Keratinocyte (primary cell): ENCODE measurements around the gene YWHAH. TPM values are rescaled to one million over a fixed set of nuclear protein-coding genes. Genes with fewer than 3 reads are reported as not detected.

Experiments used
- DNase-seq: peaks from one replicate; pipeline ENCODE4 v3.0.0-alpha.2; 2011; ENCODE audit warnings: low read depth, missing footprints, low spot score
- FAIRE-seq: peaks from 2 replicates; lab custom pipeline; 2011; peaks lifted over from hg19 to GRCh38; lab: Jason Lieb, UNC
- H2AFZ ChIP-seq: 2 replicates; pipeline ENCODE4 v1.6.0; 2012; ENCODE audit warnings: low read length, control low read depth, inconsistent platforms; ENCODE audit not compliant: control insufficient read depth
- H3K27ac ChIP-seq: 2 replicates; pipeline ENCODE4 v1.5.1; 2011; ENCODE audit warnings: low read length; ENCODE audit not compliant: control insufficient read depth, insufficient read depth
- H3K27me3 ChIP-seq: 3 replicates; pipeline ENCODE4 v1.6.0; 2011; ENCODE audit warnings: low read length; ENCODE audit not compliant: control insufficient read depth, insufficient read depth; ENCODE audit errors: extremely low read depth
- H3K36me3 ChIP-seq, 2 experiments: 2 replicates in 1 of 2; 3 replicates in 1 of 2; pipeline ENCODE4 v1.5.1; 2011; ENCODE audit warnings: low read length in 2 of 2, mild to moderate bottlenecking in 1 of 2; ENCODE audit not compliant: control insufficient read depth in 2 of 2, insufficient read depth in 2 of 2; ENCODE audit errors: extremely low read depth in 1 of 2
- H3K4me1 ChIP-seq: 3 replicates; pipeline ENCODE4 v1.5.1; 2011; ENCODE audit warnings: low read length; ENCODE audit not compliant: control insufficient read depth, insufficient read depth; ENCODE audit errors: extremely low read depth
- H3K4me2 ChIP-seq: 3 replicates; pipeline ENCODE4 v1.6.0; 2011; ENCODE audit warnings: low read depth, low read length; ENCODE audit not compliant: control insufficient read depth, insufficient read depth; ENCODE audit errors: extremely low read depth
- H3K4me3 ChIP-seq, 3 experiments: fragments of 200-600 bp in 1 of 3; sonication (generic) in 1 of 3; 2 replicates in 2 of 3; 3 replicates in 1 of 3; pipeline ENCODE4 v1.5.1; 2011 to 2016; ENCODE audit warnings: low read length in 3 of 3, mild to moderate bottlenecking in 3 of 3, control low read depth in 2 of 3, inconsistent platforms in 1 of 3, low read depth in 1 of 3, mixed read lengths in 1 of 3, mixed run types in 1 of 3, moderate library complexity in 1 of 3; ENCODE audit not compliant: control insufficient read depth in 2 of 3, insufficient read depth in 2 of 3; ENCODE audit errors: extremely low read depth in 1 of 3
- H3K79me2 ChIP-seq: 2 replicates; pipeline ENCODE4 v1.6.0; 2012; ENCODE audit warnings: low read length; ENCODE audit not compliant: control insufficient read depth, insufficient read depth
- H3K9ac ChIP-seq: 3 replicates; pipeline ENCODE4 v1.6.0; 2011; ENCODE audit warnings: low read length; ENCODE audit not compliant: control insufficient read depth, insufficient read depth; ENCODE audit errors: extremely low read depth
- H3K9me1 ChIP-seq: 3 replicates; pipeline ENCODE4 v1.6.0; 2011; ENCODE audit warnings: low read length; ENCODE audit not compliant: control insufficient read depth, insufficient read depth; ENCODE audit errors: extremely low read depth
- H3K9me3 ChIP-seq: 2 replicates; pipeline ENCODE4 v1.5.1; 2012; ENCODE audit warnings: low read depth, low read length; ENCODE audit not compliant: control insufficient read depth
- H4K20me1 ChIP-seq: 3 replicates; pipeline ENCODE4 v1.6.0; 2011; ENCODE audit warnings: low read length; ENCODE audit not compliant: control insufficient read depth, insufficient read depth; ENCODE audit errors: extremely low read depth
- CTCF ChIP-seq, 3 experiments: IDR thresholded peaks in 1 of 3; conservative IDR thresholded peaks in 1 of 3; optimal IDR thresholded peaks in 1 of 3; 2 replicates in 2 of 3; 3 replicates in 1 of 3; pipeline versions ENCODE3 to v1.5.1; 2011; ENCODE audit warnings: low read length in 3 of 3, mild to moderate bottlenecking in 3 of 3, moderate library complexity in 2 of 3, control low read depth in 1 of 3, inconsistent platforms in 1 of 3; ENCODE audit not compliant: insufficient read depth in 2 of 3; ENCODE audit errors: extremely low read depth in 1 of 3
- EZH2 ChIP-seq: IDR thresholded peaks from one replicate; pipeline ENCODE4 v1.6.1; 2012; ENCODE audit warnings: inconsistent platforms, mild to moderate bottlenecking, low read length, moderate library complexity
- dilution Hi-C: fragments of 300-500 bp; cut with MboI; formaldehyde crosslinking; loops from one replicate; pipeline ENCODE4 v1.7.0; 2020; ENCODE audit warnings: low sequenced_read_pairs; ENCODE audit not compliant: extremely low pct_ligation_motif_present
- polyA plus RNA-seq, 5 experiments: library from polyadenylated mRNA; depleted of rRNA in 3 of 5; stranded (reverse) in 3 of 5; stranded (forward) in 1 of 5; unstranded in 1 of 5; fragments of >200 nt; gene quantifications; 1 replicate in 1 of 5; 2 replicates in 3 of 5; 3 replicates in 1 of 5; pipeline versions ENCODE4 v1.2.1 to v1.2.3, GENCODE V29; 2011 to 2012; ENCODE audit warnings: missing spikeins in 2 of 5, low read depth in 1 of 5, low replicate concordance in 1 of 5

The YWHAH gene
- polyA plus RNA-seq, 1 donor (not counting 4 experiments of a cell fraction or from before 2014, with no cell fraction given), result 108 TPM

GRCh38 chr22:31968022-31968421 lies 23.7 kb downstream of the YWHAH start:
- Histone ChIP-seq H3K36me3 (no peaks in the 10 kb centered on the region), H3K4me1 (peaks cover 11% of the 10 kb centered on the region), H3K9me3 (no peaks in the 10 kb centered on the region), H3K4me2 (no peak overlapping the region), H3K27ac (no peak overlapping the region), H3K9me1 (no peaks in the 10 kb centered on the region), H4K20me1 (no peaks in the 10 kb centered on the region), H3K9ac (no peak overlapping the region), H3K4me3 (no peak overlapping the region), H3K27me3 (no peaks in the 10 kb centered on the region), H2AFZ (no peak overlapping the region), H3K79me2 (no peaks in the 10 kb centered on the region)
- dilution Hi-C loops, result no loop called here
- DNase-seq, result no peak
- no peak for FAIRE-seq
- TF ChIP-seq EZH2 (no peak), CTCF (optimal IDR thresholded peaks at IDR 0.05 in 1 of 3, IDR thresholded peaks at IDR 0.05 in 1 of 3, conservative IDR thresholded peaks at IDR 0.05 in 1 of 3; ENCODE audit: extremely low read depth in 1 of 3, insufficient read depth in 2 of 3, low read length in 3 of 3) (no peak)

GRCh38 chr22:31969789-31970489 lies 25.6 kb downstream of the YWHAH start:
- no peak for DNase-seq

More at GRCh38 chr22:31969789-31970489, 25.6 kb downstream of the YWHAH start:
- TF ChIP-seq EZH2, result no peak
- peak; percentile 71 to 96 (median 82) for TF ChIP-seq CTCF (optimal IDR thresholded peaks at IDR 0.05 in 1 of 3, IDR thresholded peaks at IDR 0.05 in 1 of 3, conservative IDR thresholded peaks at IDR 0.05 in 1 of 3; ENCODE audit: extremely low read depth in 1 of 3, insufficient read depth in 2 of 3, low read length in 3 of 3)
- Histone ChIP-seq H3K36me3 (no peaks in the 10 kb centered on the region), H3K27ac (peak overlapping the region; percentile 33), H3K27me3 (no peaks in the 10 kb centered on the region), H3K4me3 (peak overlapping the region; percentile 48 to 88 (median 78)), H3K9ac (peak overlapping the region; percentile 60), H3K4me2 (peak overlapping the region; percentile 95), H4K20me1 (no peaks in the 10 kb centered on the region), H3K9me1 (no peaks in the 10 kb centered on the region), H3K9me3 (no peaks in the 10 kb centered on the region), H3K79me2 (no peaks in the 10 kb centered on the region), H3K4me1 (peaks cover 11% of the 10 kb centered on the region), H2AFZ (peak overlapping the region; percentile 94)
- dilution Hi-C loops, result no loop called here
- peak; percentile 95 for FAIRE-seq
